HG03432 (cell line): ENCODE results near the gene LUC7L.
"Not testable (repeated sequence)": the region's sequence is repeated elsewhere in the genome, so short reads cannot be mapped to it uniquely, and the experiment has no call there.

Experiments
- ATAC-seq: cut with Tn5 transposase; IDR thresholded peaks from one replicate; pipeline ENCODE4 v1.9.1; 2021; ENCODE audit warnings: mild to moderate bottlenecking, moderate library complexity; ENCODE audit not compliant: unreplicated experiment

LUC7L gene

GRCh38 chr16:167122-167690 lies 62.0 kb downstream of the LUC7L start:
- no peak for ATAC-seq

- no peak for ATAC-seq
Observed at GRCh38 chr16:166375-167121, 62.7 kb downstream of the LUC7L start.

GRCh38 chr16:165539-166374 lies 63.5 kb downstream of the LUC7L start, which contains the start of gene HBM:
Gene HBM, plus strand, starts transcription at chr16:165978. Its CDS starts 20 bp downstream, at chr16:165998.
- no peak for ATAC-seq

DNA sequence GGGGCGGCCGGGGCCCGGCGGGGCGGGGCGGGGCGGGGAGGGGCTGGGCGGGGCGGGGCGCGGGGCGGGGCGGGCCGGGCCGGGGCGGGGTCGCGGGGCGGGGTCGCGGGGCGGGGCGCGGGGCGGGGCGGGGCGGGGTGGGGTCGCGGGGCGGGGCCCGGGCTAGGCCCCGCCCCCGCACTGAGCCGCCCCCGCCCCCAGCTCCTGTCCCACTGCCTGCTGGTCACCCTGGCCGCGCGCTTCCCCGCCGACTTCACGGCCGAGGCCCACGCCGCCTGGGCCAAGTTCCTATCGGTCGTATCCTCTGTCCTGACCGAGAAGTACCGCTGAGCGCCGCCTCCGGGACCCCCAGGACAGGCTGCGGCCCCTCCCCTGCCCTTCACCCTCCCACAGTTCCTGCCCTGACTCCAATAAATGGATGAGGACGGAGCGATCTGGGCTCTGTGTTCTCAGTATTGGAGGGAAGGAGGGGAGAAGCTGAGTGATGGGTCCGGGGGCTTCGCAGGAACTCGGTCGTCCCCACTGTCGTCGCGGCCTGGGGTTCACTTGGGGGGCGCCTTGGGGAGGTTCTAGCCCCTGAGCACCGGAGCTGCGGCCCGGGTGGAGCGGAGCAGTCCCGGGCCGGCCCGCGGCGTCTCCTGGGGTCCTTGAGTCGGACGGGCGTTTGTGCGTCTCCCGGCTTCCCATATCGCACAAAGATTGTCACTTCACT lies 64.3 kb downstream of the LUC7L start:
- ATAC-seq = no peak

GRCh38 chr16:164134-164823 lies 65.0 kb downstream of the LUC7L start:
- ATAC-seq = not testable (repeated sequence)

DNA sequence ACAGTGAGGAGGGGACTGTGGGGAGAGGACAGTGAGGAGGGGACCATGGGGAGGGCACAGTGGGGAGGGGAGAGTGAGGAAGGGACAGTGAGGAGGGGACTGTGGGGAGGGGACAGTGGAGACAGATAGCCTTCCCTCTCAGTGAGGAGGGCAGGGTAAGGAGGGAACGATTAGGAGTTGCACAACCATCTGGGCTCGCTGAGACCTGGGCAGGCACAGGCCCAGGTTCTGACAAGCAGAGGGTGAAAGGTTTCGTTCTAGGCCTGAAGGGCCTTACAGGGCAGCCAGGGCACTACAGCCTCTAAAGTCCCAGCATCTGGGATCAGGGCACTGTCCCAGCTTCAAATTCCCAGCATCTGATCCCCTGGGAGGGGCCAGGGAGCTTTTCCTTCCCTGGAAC lies 65.6 kb downstream of the LUC7L start:
- ATAC-seq = not testable (repeated sequence)

GRCh38 chr16:163139-163538 lies 66.1 kb downstream of the LUC7L start:
- ATAC-seq = not testable (repeated sequence)

DNA sequence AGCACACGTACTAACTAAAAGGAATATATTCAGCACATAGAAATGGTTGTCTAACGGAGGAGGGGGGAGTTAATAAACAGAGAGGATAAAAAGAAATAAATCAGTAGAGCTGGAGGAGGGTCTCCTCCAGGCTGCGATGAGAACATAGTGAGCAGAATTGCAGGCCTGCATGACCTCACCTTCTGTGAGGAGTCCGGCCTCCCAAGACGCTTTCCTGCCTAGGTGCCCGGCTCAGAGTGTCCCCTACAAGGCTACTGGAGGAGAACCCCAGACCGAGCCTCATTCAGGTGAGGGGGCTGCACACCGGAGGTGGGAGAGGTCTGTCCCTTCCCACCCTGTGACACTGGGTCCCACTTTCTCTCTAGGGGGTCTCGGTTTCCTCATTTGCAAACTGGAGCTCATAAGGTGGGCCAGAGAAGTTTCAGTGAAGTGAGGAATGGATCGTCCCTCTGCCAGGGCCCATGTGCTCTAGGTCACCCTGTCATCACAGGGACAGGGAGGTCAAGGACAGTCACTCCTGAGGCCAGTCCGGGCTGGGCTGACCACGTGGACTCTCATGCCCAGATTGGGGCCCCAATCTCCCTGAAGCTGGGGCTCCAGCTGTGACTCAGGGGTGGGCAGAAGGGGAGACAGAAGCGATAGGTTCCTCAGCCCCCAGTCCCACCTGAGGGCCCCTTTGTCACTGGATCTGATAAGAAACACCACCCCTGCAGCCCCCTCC lies 66.8 kb downstream of the LUC7L start:
- ATAC-seq = no peak

DNA sequence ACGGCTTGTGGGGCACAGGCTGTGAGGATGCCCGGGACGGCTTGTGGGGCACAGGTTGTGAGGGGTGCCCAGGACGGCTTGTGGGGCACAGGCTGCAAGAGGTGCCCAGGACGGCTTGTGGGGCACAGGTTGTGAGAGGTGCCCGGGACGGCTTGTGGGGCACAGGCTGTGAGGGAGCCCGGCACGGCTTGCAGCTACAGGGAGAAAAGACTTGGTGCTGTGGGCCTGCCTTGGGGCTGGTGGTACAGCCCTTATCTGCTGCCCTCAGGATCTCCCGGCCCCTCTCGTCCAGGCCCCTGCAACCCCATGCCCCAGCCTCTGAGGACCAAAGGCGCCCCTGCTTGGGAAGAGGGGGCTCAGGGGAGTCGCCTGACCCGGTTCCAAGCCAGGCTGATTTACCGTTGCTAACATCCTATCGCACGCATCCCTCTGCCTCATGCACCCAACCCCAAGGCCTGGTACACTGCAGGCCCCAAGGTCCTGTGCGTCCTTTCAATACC lies 68.5 kb downstream of the LUC7L start:
- no peak for ATAC-seq

- not testable (repeated sequence) for ATAC-seq
Observed at GRCh38 chr16:160242-160641, 69.0 kb downstream of the LUC7L start.

DNA sequence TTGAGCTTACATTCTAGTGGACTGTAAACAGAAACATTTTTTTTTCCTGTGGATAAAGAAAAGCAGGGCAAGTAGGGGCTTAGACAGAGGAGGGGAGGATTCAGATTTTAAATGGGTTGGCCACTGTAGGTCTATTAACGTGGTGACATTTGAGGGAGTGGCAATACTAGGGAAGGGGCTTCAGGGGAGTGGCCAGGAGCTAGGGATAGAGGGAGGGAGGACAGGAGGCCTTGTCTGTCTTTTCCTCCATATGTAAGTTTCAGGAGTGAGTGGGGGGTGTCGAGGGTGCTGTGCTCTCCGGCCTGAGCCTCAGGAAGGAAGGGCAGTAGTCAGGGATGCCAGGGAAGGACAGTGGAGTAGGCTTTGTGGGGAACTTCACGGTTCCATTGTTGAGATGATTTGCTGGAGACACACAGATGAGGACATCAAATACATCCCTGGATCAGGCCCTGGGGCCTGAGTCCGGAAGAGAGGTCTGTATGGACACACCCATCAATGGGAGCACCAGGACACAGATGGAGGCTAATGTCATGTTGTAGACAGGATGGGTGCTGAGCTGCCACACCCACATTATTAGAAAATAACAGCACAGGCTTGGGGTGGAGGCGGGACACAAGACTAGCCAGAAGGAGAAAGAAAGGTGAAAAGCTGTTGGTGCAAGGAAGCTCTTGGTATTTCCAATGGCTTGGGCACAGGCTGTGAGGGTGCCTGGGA lies 70.0 kb downstream of the LUC7L start:
- no peak for ATAC-seq

DNA sequence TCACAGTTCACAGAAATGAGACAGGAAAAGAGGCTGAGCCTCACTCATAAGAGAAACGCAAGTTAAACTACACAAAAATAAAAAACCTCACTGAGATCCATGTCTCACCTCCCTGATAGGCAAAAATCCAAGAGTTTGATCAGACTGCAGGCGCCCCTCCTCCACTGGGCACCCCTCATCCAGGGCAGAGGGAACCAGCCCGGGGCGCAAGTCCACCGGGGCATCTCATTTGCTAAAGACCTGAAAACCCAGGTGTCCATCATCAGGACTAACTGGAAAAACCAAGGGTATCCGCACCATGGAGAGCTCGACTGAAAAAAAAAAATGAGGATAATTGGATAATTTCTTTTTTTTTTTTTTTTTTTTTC lies 74.2 kb downstream of the LUC7L start:
- ATAC-seq = no peak

DNA sequence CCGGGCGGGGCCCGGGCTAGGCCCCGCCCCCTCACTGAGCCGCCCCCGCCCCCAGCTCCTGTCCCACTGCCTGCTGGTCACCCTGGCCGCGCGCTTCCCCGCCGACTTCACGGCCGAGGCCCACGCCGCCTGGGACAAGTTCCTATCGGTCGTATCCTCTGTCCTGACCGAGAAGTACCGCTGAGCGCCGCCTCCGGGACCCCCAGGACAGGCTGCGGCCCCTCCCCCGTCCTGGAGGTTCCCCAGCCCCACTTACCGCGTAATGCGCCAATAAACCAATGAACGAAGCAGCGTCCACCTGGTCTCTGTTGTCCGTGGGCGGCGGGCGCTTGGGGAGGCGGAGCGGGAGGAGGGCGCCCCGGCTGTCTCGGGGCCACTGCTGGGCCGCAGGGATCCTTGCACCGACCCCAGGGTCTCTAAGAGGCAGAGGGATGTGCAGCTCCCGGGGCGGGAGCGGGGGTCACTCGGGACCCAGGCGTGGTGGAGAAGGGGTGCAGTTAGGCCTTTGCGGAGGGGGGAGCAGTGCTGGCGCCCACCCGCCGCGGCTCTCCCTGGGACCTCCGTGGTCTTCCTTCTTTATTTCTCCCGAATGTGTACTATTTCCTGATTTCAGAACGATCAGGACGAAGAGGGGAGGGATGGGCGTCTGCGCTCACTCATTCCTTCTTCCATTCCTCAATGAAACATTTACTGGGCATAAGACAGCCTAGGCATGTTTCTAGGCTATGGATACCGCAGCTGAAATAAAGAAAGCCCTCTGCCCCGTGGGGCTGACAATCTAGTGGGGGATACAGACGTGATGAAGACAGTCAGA lies 74.8 kb downstream of the LUC7L start:
- ATAC-seq = no peak

GRCh38 chr16:153550-154216 lies 75.6 kb downstream of the LUC7L start:
- not testable (repeated sequence) for ATAC-seq

- not testable (repeated sequence) for ATAC-seq
Observed at GRCh38 chr16:153129-153521, 76.1 kb downstream of the LUC7L start.

- no peak for ATAC-seq
Observed at GRCh38 chr16:152141-153128, 76.8 kb downstream of the LUC7L start, which contains the start of gene HBZ. Gene HBZ, plus strand, starts transcription at chr16:152644. Its CDS starts 266 bp downstream, at chr16:152910.
